PFSK-1 (cell line): ENCODE data around the gene SNRPA1.

Experiments used
- FOXP2 ChIP-seq: optimal IDR thresholded peaks from 2 replicates; pipeline ENCODE3; 2011; ENCODE audit warnings: borderline replicate concordance, control low read depth, inconsistent platforms; ENCODE audit not compliant: insufficient read depth; ENCODE audit errors: extremely low read length, extremely low read depth
- POLR2AphosphoS5 ChIP-seq: IDR thresholded peaks from 2 replicates; pipeline ENCODE4 v1.6.1; 2012; ENCODE audit warnings: low read depth, mild to moderate bottlenecking, control low read depth, low read length, moderate library complexity
- SIN3A ChIP-seq: IDR thresholded peaks from 2 replicates; pipeline ENCODE4 v1.6.1; 2012; ENCODE audit warnings: mild to moderate bottlenecking, low read length, moderate library complexity, borderline replicate concordance; ENCODE audit not compliant: insufficient read depth
- TAF1 ChIP-seq: IDR thresholded peaks from 2 replicates; pipeline ENCODE4 v1.6.1; 2012; ENCODE audit warnings: low read length, control low read depth, borderline replicate concordance; ENCODE audit not compliant: insufficient read depth
- TF ChIP-seq, protein P1 (sequence below), 2 experiments: IDR thresholded peaks; 2 replicates each; pipeline versions ENCODE4 v1.6.1 to v1.8.0; 2011 to 2012; ENCODE audit warnings: low read depth in 2 of 2, low read length in 2 of 2, control low read depth in 1 of 2, inconsistent platforms in 1 of 2, mild to moderate bottlenecking in 1 of 2, moderate library complexity in 1 of 2; ENCODE audit not compliant: insufficient read depth in 1 of 2

DNA sequence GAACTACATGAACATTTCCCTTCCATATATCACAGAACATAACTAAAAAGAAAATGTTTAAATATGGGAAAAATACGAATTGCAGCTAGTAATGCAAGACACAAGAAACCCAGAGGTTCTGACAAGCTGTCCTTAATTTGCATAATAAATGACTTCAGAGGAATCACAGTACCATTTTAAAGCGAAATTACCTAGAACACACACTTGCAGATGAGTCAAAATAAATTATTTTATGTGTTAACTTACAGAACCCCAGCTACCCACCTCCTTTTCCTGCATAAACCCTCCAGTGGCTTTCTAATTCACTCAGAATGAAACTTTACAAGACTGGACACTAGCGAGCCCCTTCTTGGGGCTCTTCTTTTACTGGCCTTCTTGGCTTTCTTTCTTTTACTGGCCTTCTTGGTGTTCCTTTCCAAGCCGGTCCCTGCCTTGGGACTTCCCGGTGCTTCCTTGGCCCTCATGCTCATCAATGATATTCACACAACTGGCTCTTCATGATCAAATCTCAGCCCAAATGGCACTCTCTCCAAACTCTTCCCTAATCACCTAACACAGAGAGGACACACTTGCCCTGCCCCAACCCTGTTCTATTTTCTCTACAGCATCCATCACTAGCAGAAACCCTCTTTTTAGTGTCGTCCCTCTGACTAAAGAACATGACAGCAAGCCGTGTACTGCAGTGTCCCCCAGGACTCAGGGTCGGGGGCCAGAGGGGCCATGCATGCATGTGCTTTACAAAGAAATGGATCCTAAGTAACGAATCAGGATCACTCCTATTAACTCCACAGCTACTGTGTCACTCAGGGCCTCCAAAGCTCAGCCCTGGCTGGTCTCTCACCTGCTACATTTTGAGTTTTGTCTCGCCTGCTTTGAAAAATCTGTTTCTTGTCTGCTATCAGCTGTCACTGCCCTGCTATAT is 48.0 kb downstream of the SNRPA1 start:
- no peak for TF ChIP-seq POLR2AphosphoS5
- no peak for TF ChIP-seq SIN3A
- TF ChIP-seq TAF1: no peak
- TF ChIP-seq, protein P1, sequence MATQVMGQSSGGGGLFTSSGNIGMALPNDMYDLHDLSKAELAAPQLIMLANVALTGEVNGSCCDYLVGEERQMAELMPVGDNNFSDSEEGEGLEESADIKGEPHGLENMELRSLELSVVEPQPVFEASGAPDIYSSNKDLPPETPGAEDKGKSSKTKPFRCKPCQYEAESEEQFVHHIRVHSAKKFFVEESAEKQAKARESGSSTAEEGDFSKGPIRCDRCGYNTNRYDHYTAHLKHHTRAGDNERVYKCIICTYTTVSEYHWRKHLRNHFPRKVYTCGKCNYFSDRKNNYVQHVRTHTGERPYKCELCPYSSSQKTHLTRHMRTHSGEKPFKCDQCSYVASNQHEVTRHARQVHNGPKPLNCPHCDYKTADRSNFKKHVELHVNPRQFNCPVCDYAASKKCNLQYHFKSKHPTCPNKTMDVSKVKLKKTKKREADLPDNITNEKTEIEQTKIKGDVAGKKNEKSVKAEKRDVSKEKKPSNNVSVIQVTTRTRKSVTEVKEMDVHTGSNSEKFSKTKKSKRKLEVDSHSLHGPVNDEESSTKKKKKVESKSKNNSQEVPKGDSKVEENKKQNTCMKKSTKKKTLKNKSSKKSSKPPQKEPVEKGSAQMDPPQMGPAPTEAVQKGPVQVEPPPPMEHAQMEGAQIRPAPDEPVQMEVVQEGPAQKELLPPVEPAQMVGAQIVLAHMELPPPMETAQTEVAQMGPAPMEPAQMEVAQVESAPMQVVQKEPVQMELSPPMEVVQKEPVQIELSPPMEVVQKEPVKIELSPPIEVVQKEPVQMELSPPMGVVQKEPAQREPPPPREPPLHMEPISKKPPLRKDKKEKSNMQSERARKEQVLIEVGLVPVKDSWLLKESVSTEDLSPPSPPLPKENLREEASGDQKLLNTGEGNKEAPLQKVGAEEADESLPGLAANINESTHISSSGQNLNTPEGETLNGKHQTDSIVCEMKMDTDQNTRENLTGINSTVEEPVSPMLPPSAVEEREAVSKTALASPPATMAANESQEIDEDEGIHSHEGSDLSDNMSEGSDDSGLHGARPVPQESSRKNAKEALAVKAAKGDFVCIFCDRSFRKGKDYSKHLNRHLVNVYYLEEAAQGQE (IDR thresholded peaks at IDR 0.05; ENCODE audit: insufficient read depth in 1 of 2, low read depth in 2 of 2, low read length in 2 of 2): no peak
- TF ChIP-seq FOXP2: no peak
